OCI-LY7 (cell line): ENCODE data around the gene ANKRD34A. TPM values are rescaled to one million over a fixed set of nuclear protein-coding genes. Genes with fewer than 3 reads are reported as not detected.
A peak's percentile ranks its signal among the peaks of the same experiment; 100 is the strongest.

Source experiments
- BruUV-seq: library from RNA; stranded (reverse); fragments of 400-500 nt; replicated peaks from 2 replicates; lab custom pipeline; 2021; lab: Mats Ljungman, UMichigan
- CTCF ChIA-PET: fragments of 300-600 bp; sonication (Branson Sonifier 250); formaldehyde crosslinking; loops from one replicate; lab custom pipeline; 2022; ENCODE audit warnings: antibody characterized with exemption; ENCODE audit not compliant: unreplicated experiment; lab: Charles Lee
- POLR2A ChIA-PET: fragments of 300-600 bp; sonication (Branson Sonifier 250); formaldehyde crosslinking; loops from one replicate; lab custom pipeline; 2022; ENCODE audit warnings: antibody characterized with exemption; lab: Charles Lee
- DNase-seq: peaks from one replicate; pipeline ENCODE4 v3.0.0-alpha.2; 2015; ENCODE audit warnings: low spot score
- H2AFZ ChIP-seq: fragments of 200-600 bp; sonication (generic), shearing (Covaris generic); 2 replicates; pipeline ENCODE4 v1.6.1; 2014; ENCODE audit warnings: mild to moderate bottlenecking, antibody characterized with exemption, low read length, moderate library complexity
- H3K27ac ChIP-seq: fragments of 200-600 bp; sonication (generic); 2 replicates; pipeline ENCODE4 v1.5.1; 2014; ENCODE audit warnings: mixed run types, low read depth, mild to moderate bottlenecking, moderate library complexity, low read length, inconsistent platforms; ENCODE audit not compliant: poor library complexity, severe bottlenecking
- H3K36me3 ChIP-seq: fragments of 200-600 bp; sonication (generic); 2 replicates; pipeline ENCODE4 v1.6.1; 2014; ENCODE audit warnings: mild to moderate bottlenecking, antibody characterized with exemption, low read length, moderate library complexity, mixed read lengths; ENCODE audit not compliant: insufficient read depth
- H3K4me1 ChIP-seq: fragments of 200-600 bp; sonication (generic); 2 replicates; pipeline ENCODE4 v1.5.1; 2014; ENCODE audit warnings: mild to moderate bottlenecking, low read length; ENCODE audit not compliant: insufficient read depth, poor library complexity, severe bottlenecking
- H3K4me2 ChIP-seq: fragments of 200-600 bp; sonication (generic); 2 replicates; pipeline ENCODE4 v1.6.1; 2014; ENCODE audit warnings: mild to moderate bottlenecking, low read length
- H3K4me3 ChIP-seq: fragments of 200-600 bp; sonication (generic); 2 replicates; pipeline ENCODE4 v1.5.1; 2014; ENCODE audit warnings: mild to moderate bottlenecking, low read depth, low read length; ENCODE audit not compliant: poor library complexity, severe bottlenecking
- H3K79me2 ChIP-seq: fragments of 200-600 bp; sonication (generic); 2 replicates; pipeline ENCODE4 v1.6.1; 2016; ENCODE audit warnings: low read depth, mild to moderate bottlenecking, low read length, moderate library complexity, mixed read lengths; ENCODE audit not compliant: insufficient read depth
- H3K9me2 ChIP-seq: fragments of 200-600 bp; sonication (generic); 2 replicates; pipeline ENCODE4 v1.6.1; 2016; ENCODE audit warnings: mild to moderate bottlenecking, low read length, mixed read lengths; ENCODE audit not compliant: insufficient read depth
- H3K9me3 ChIP-seq: fragments of 200-600 bp; sonication (generic); 2 replicates; pipeline ENCODE4 v1.6.1; 2014; ENCODE audit warnings: mild to moderate bottlenecking, mixed run types, low read length, mixed read lengths
- H4K20me1 ChIP-seq: fragments of 200-600 bp; sonication (generic); 2 replicates; pipeline ENCODE4 v1.6.1; 2014; ENCODE audit warnings: mild to moderate bottlenecking, antibody characterized with exemption, low read length, moderate library complexity, mixed read lengths; ENCODE audit not compliant: insufficient read depth
- EZH2phosphoT487 ChIP-seq: fragments of 200-600 bp; sonication (generic); IDR thresholded peaks from 2 replicates; pipeline ENCODE4 v1.6.1; 2018; ENCODE audit warnings: low read depth, borderline replicate concordance, mild to moderate bottlenecking, mixed run types, antibody characterized with exemption, low read length, moderate library complexity, mixed read lengths
- intact Hi-C: fragments of 100-400 bp; cut with micrococcal nuclease; formaldehyde crosslinking; loops from one replicate; pipeline ENCODE4 v1.10.0; 2022; ENCODE audit not compliant: unreplicated experiment
- total RNA-seq, 2 experiments: library from RNA; depleted of rRNA in 1 of 2; stranded (reverse); fragments of >200 nt in 1 of 2; shearing (Covaris generic) in 1 of 2; gene quantifications; 2 replicates each; pipeline ENCODE4 v1.2.3, GENCODE V29; 2014 to 2022
- TF ChIP-seq, protein P1 (sequence below): fragments of 200-600 bp; sonication (generic); conservative IDR thresholded peaks from 2 replicates; pipeline ENCODE4 v1.5.1; 2014; ENCODE audit warnings: mild to moderate bottlenecking, antibody characterized with exemption, low read length, moderate library complexity, mixed read lengths

The ANKRD34A gene
- total RNA-seq, 2 experiments from 2014 or later = 1.9 to 4.8 TPM

DNA sequence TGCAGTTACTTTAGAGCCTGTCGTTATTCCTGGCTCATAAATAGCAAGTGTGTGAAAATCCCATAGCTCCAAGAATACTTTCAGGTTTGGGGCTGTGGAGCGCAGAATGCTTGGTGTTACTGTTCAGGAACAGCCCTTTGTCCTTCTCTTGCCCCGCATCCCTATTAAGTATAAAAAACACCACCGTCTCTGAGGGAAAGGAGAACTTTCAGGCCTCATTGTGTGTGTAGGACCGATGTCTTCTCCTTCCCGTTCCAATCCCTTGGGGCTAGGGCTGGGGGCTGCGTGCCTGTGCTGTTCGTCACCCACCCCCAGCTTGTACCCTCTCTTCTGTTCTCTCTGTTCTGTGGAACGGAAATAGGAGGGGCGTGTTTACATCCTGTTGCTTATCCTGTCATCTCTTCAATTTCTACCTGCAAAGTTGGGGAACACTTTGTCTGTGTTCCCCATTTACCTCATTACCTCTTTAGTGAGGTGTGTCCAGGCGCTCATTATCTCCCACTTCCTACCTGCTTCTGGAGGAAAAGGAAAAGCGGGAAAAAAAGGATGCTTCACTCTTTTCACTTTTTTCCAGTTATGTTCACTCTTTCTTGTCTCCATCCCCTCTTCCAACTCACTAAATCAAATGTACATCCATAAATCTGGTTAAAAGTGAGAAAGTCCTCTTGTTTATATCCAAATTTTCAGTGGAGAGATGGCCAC, 32.8 kb upstream of the ANKRD34A start:
- Histone ChIP-seq H3K4me2 (peak overlapping the region; percentile 97), H2AFZ (peak overlapping the region; percentile 67; the same call in 1 of the 2 replicates), H4K20me1 (no peaks in the 10 kb centered on the region), H3K79me2 (peaks cover 32% of the 10 kb centered on the region; the same call in 1 of the 2 replicates), H3K4me3 (peak overlapping the region; percentile 81), H3K9me2 (no peaks in the 10 kb centered on the region), H3K4me1 (peaks cover 50% of the 10 kb centered on the region), H3K36me3 (peaks cover 38% of the 10 kb centered on the region), H3K9me3 (no peaks in the 10 kb centered on the region), H3K27ac (peak overlapping the region; percentile 81)
- ChIA-PET CTCF (interaction anchor here (1.0 to 2.6 kb wide), 2 partner anchors 18 to 33 kb away, joined by 3 to 10 read pairs; partner anchors contain the start of genes ANKRD34A and POLR3GL), POLR2A (interaction anchor here (1.1 to 8.3 kb wide), 8 partner anchors 11 to 139 kb away, joined by 3 to 67 read pairs (median 6); partner anchors contain the start of genes ANKRD34A, LIX1L, PIAS3 and POLR3GL)
- TSS peak; percentile 94 for BruUV-seq
- intact Hi-C loops = loop anchor here (2.0 to 5.0 kb wide), 2 partner anchors 40 to 70 kb away; partner anchors contain the start of gene RBM8A
- DNase-seq = peak; percentile 75
- TF ChIP-seq EZH2phosphoT487 = no peak
- TF ChIP-seq, protein P1, sequence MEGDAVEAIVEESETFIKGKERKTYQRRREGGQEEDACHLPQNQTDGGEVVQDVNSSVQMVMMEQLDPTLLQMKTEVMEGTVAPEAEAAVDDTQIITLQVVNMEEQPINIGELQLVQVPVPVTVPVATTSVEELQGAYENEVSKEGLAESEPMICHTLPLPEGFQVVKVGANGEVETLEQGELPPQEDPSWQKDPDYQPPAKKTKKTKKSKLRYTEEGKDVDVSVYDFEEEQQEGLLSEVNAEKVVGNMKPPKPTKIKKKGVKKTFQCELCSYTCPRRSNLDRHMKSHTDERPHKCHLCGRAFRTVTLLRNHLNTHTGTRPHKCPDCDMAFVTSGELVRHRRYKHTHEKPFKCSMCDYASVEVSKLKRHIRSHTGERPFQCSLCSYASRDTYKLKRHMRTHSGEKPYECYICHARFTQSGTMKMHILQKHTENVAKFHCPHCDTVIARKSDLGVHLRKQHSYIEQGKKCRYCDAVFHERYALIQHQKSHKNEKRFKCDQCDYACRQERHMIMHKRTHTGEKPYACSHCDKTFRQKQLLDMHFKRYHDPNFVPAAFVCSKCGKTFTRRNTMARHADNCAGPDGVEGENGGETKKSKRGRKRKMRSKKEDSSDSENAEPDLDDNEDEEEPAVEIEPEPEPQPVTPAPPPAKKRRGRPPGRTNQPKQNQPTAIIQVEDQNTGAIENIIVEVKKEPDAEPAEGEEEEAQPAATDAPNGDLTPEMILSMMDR = no peak

DNA sequence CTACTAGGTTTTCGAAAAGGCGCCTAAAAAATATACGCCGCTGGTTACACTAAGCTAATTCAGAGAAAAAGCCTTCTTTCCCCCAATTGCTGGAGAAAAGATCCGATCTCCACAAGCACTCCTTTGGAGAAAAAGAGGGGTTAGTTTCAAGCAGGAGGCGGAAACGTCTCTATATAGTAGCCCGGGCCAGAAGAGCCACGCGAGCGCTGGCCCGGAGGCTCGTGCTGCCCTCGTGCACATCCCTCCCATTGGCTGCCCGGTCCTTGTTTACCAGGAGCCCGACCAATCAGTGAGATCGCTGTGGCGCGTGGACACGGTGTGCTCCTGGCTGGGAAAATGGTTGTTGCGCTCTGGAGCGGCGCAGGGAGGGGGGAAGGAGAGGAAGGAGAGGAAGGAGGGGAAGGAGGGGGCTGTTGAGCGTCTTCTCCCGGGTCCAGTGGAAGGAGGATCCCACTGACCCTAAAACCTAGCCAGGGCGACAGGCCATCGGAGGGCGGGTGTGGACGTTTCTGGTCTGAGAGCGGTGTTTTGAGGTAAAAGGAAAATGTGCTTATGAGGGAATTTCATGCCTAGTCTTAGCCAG, 32.1 kb upstream of the ANKRD34A start, which contains the start of gene TXNIP:
Gene TXNIP (minus strand): TSS at position 147 of the 583 bp plus-strand sequence. CDS start 313 bp downstream, outside the sequence.
- peaks cover 43% of the 10 kb centered on the region for H3K36me3 ChIP-seq
- H3K4me3 ChIP-seq = peak within 1 kb of the TSS; percentile 81
- H3K4me2 ChIP-seq = peak within 1 kb of the TSS; percentile 97
- BruUV-seq = no TSS peak
- peak within 1 kb of the TSS; percentile 67; the same call in 1 of the 2 replicates for H2AFZ ChIP-seq
- TF ChIP-seq, protein P1 = no peak
- TF ChIP-seq EZH2phosphoT487 = no peak
- CTCF ChIA-PET = interaction anchor here (2.6 kb wide), 1 partner anchor 17 kb away, joined by 10 read pairs; no protein-coding TSS in a partner anchor
- POLR2A ChIA-PET = interaction anchor here (0.6 to 8.3 kb wide), 10 partner anchors 10 to 69 kb away, joined by 3 to 67 read pairs (median 5); partner anchors contain the start of genes ANKRD34A, LIX1L, POLR3GL and RBM8A
- no peaks in the 10 kb centered on the region for H4K20me1 ChIP-seq
- H3K79me2 ChIP-seq = peaks cover 32% of the 10 kb centered on the region; the same call in 1 of the 2 replicates
- H3K9me2 ChIP-seq = no peaks in the 10 kb centered on the region
- H3K27ac ChIP-seq = peak within 1 kb of the TSS; percentile 81
- intact Hi-C loops = loop anchor here (1.0 to 5.0 kb wide), 4 partner anchors 11 to 69 kb away; partner anchors contain the start of gene RBM8A
- no peaks in the 10 kb centered on the region for H3K9me3 ChIP-seq
- peak; percentile 95 for DNase-seq
- H3K4me1 ChIP-seq = peaks cover 50% of the 10 kb centered on the region
